Fibroblast of pulmonary artery (primary cell): Measurements from ENCODE around the gene FHOD1.

ENCODE experiments used
- DNase-seq: peaks from one replicate; pipeline ENCODE4 v3.0.0-alpha.2; 2010; ENCODE audit warnings: low read depth
- H3K4me3 ChIP-seq: replicated peaks from 2 replicates; pipeline ENCODE4 v1.5.1; 2011; ENCODE audit warnings: low read depth, mild to moderate bottlenecking, control low read depth, low read length, moderate library complexity
- TF ChIP-seq, protein P1 (sequence below): IDR thresholded peaks from 2 replicates; pipeline ENCODE4 v1.5.1; 2011; ENCODE audit warnings: mild to moderate bottlenecking, control low read depth, low read length, inconsistent platforms; ENCODE audit errors: missing control alignments

Gene FHOD1

DNA sequence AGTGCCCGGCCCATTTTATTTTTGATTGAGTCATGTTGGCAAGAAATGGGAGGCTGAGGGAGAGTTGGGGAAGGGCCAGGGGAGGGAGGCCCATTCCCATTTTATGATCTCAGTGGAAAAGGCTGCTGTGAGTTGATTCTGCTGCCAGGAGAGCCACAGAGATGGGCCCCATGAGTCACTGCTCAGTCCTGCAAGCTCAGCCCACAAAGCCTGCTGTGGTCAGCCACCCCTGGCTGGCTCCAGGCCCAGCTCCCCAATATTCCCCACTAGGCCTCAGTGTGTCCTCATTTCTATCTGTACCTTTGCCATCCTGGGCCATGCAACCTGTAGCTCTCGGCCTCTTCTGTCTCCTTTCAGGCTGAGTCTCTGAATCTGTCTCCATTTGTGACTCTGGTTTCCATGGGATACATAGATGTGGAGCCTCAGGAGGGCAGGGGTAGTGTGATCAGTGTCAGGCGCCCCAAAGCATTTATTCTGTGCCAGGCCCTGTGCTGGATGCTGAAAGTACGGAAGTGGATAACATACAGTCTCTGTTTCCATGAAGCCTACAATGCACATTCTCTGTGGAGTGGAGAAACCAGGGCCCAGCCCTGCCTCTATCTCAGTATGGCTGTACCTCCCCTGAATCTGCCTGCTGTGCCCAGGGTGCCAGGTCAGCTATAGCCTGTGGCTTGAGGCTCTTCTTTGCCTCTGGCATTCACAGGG, 30.2 kb upstream of the FHOD1 start:
- TF ChIP-seq, protein P1, sequence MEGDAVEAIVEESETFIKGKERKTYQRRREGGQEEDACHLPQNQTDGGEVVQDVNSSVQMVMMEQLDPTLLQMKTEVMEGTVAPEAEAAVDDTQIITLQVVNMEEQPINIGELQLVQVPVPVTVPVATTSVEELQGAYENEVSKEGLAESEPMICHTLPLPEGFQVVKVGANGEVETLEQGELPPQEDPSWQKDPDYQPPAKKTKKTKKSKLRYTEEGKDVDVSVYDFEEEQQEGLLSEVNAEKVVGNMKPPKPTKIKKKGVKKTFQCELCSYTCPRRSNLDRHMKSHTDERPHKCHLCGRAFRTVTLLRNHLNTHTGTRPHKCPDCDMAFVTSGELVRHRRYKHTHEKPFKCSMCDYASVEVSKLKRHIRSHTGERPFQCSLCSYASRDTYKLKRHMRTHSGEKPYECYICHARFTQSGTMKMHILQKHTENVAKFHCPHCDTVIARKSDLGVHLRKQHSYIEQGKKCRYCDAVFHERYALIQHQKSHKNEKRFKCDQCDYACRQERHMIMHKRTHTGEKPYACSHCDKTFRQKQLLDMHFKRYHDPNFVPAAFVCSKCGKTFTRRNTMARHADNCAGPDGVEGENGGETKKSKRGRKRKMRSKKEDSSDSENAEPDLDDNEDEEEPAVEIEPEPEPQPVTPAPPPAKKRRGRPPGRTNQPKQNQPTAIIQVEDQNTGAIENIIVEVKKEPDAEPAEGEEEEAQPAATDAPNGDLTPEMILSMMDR: no peak
- DNase-seq: peak; percentile 98
- H3K4me3 ChIP-seq: no peak overlapping the region

DNA sequence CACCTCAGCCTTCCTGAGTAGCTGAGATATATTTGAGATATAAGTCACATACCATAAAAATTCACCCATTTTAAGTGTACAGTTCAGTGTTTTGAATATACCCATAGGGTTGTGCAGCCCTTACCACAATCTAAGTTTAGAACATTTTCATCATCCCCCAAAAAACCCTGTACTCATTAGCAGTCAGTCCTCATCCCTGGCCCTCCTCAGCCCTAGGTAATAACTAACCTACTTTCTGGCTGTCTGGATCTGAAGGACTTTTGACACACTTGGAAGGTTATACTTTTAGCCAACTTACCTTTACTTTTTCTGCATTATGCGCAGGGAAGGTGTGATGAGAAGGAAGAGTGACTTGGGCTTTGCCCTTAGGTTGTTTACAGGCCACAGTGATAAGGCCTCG, 28.0 kb upstream of the FHOD1 start:
- TF ChIP-seq, protein P1: no peak
- H3K4me3 ChIP-seq: no peak overlapping the region

DNA sequence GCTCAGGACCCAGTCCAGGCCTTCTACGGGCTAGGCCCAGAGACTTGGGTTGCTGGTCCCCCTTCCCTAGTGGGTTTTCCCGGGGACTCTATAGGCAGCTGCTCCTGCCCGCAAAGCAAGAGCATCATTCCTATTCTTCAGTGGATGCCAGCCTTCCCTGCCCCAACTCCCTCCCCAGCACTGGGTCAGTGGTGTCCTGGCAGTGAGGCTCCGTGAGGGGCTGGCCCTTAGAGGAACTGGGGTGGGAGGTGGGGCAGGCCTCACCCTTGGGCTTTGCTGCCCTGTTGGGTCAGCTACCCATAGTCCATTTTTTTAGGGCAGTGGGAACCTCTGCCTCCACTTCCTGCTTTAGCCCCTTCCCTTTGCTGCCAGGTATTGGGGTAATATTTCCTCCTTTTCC, 24.2 kb upstream of the FHOD1 start:
- no peak overlapping the region for H3K4me3 ChIP-seq
- TF ChIP-seq, protein P1: no peak

More for the DNA sequence above, 28.0 kb upstream of the FHOD1 start:
- no peak for DNase-seq

DNA sequence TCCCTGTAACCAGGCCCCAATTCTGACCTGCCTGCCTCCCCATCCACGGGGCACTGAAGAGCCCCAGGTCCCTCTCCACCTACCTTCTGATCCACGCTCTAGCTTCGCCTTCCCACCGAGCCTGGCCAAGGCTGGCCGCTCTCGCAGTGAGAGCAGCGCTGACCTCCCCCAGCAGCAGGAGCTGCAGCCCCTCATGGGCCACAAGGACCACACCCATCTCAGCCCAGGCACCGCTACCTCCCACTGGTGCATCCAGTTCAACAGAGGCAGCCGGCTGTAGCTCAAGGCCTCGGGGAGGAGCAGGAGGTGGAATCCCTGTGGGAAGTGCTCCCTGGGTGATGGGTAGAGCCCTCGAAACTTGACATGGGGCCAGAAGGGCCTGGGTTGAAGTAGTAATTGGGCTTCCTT, 23.7 kb upstream of the FHOD1 start:
- DNase-seq: no peak
- TF ChIP-seq, protein P1: no peak
- no peak overlapping the region for H3K4me3 ChIP-seq

More for the DNA sequence above, 24.2 kb upstream of the FHOD1 start:
- no peak for DNase-seq

DNA sequence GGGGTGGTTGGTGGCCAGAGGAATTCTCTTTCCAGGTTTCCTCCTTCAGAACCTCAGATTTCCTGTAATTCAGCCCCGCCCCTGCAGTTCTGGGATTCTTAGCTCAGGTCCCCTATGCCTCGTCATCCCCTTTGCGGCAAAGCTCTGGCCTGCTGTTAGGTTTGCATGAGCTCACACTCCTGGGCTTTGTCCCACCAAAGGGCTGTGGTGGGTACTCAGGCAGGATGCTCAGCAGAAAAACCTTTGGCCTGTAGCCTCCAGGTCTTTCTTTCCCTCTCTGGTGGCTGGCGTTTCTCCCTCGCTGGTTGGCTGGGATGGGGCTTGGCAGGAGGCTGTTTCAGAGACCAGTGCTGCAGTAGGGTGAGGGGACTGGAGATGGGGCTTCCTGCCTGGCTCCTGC, 22.5 kb upstream of the FHOD1 start:
- H3K4me3 ChIP-seq: no peak overlapping the region
- TF ChIP-seq, protein P1: no peak
- peak; percentile 42 for DNase-seq

DNA sequence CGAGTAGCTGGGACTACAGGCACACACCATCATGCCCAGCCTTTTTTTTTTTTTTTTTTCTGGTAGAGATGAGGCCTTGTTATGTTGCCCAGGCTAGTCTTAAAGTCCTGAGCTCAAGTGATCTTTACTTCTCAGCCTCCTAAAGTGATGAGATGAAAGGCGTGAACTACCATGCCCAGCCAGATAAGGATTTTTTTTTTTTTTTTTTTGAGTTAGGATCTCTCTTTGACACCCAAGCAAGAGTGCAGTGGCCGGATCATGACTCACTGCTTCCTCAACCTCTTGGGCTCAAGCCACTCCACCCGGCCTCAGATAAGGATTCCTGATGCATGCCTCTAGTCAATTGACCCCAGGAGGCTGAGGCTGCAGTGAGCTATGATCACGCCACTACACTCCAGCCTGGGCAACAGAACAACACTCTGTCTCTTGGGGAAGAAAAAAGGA, 20.9 kb upstream of the FHOD1 start:
- peak; percentile 91 for DNase-seq
- no peak overlapping the region for H3K4me3 ChIP-seq
- TF ChIP-seq, protein P1: no peak

DNA sequence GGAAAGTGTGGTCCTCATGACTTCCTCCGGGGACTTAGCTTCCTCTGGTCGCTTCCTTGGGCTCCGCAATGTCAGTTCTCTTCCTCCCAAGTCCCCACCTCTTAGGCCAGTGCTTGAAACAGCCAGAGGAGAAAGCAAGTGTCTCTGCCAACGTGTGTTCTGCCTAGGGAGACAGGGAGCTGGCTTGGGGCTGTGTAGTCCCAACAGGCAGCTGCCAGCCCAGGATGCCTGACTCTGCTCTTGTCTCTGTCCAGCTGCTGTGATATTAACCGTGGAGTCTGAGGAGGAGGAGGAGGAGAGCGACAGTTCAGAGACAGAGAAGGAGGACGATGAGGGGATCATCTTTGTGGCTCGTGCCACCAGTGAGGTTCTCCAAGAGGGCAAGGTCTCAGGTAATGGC, 18.6 kb upstream of the FHOD1 start:
- DNase-seq: no peak
- TF ChIP-seq, protein P1: no peak
- H3K4me3 ChIP-seq: no peak overlapping the region
